GM19452 (cell line): ENCODE results near the gene SEPTIN6.
A peak's percentile ranks its signal among the peaks of the same experiment; 100 is the strongest.

ENCODE experiments used
- ATAC-seq: cut with Tn5 transposase; IDR thresholded peaks from one replicate; pipeline ENCODE4 v1.9.1; 2021; ENCODE audit not compliant: unreplicated experiment

SEPTIN6 gene

DNA sequence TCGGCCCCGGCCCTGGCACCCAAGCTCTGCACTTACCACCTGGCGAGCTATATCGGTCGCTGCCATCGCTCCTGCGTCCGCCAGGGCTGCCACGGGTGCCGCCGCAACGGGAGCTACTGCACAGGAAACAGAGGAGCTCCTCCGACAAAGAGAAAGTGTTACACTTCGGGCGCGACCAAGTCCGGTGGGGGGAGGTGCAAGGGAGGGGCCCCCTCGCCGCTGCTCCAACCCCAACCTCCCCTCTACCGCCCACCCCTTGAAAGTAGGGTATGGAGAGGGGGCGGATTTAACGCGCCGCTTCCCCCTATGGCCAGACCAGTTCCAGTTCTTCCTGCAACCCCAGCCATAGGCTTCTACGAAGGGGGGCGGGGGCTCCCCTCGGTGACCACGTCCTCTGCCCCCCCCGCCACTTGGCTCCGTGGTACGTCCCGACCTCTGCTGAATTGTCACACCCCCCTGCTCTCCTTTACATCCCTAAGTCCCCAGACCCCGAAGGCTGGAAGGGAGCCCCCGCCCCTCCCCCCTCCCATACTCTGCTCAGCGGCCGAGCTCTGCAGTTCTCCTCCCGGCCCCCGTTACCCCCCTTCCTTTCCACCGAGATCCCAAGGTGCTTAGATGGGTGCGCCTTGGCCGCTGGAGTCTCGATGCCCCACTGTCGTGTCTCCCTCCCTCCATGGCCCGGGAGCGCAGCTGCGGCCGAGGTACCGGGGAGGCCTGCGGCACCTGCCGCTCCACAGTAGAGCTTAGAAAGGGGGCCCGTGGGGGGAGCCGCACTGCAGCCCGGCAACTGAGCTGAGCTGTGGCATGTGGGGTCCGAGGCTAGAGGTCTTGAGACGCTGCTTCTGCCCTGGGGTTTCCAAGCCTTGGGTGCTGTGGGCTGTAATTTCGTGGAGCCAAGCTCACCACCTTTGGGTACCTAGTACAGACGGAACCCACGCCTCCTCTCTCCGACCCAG is at the start of gene SEPTIN6:
SEPTIN6 (minus strand) TSS at position 129 of the 956 bp plus-strand sequence; CDS start at position 66, 63 bp downstream.
- ATAC-seq: peak; percentile 67

DNA sequence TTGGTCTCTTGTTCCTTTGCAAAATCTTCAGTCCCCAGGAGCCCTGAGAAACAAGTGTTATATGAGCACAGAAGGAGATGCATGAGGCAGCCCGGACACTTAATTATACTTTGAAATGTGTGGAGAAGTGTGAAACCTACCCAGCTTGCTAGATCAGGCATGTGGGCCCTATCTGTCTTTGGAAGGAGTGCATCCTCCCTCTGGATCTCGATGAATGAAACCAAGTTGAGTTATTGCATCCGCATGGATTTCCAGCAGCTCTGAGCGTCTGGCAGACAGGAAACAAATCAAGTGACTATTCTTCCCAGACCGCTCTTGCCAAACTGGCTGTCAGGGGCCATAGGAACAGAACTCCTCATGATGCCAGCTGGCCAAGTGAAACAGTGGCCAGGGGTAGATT is 45.8 kb upstream of the SEPTIN6 start:
- ATAC-seq: no peak

DNA sequence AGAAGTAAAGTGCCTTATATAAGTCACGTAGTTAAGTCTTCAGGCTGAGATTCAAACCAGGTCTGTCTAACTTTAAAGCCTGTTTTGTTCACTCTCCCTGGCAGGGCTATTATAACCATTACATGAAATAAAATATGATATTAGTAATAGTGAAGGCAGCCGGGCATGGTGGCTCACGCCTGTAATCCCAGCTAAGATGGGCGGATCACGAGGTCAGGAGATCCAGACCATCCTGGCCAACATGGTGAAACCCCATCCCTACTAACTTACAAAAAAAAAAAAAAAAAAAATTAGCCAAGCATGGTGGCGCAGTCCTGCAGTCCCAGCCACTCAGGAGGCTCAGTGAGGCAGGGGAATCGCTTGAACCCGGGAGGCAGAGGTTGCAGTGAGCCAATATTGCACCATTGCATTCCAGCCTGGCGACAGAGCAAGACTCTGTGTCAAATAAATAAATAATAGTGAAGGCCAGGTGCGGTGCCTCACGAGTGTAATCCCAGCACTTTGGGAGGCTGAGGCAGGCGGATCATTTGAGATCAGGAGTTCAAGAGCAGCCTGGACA is 43.3 kb upstream of the SEPTIN6 start:
- no peak for ATAC-seq

DNA sequence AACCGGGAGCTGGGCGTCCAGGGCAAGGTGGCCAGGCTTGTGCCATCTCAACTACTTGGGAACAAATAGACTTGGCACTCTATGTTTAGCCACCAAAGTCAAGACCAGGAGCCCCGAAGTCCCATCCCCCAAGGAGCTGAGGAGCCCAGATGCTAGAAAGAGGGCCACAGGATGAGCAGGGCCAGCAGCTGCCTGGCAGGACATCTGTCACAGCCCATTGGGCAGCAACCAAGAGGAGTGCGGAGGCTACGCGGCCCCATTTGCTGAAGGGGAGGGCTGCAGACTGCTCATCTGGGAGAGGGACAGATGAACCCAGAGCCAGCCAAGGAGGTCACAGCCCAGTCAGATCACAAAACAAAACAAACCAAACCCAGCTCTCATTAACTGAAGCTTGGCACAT is 42.5 kb upstream of the SEPTIN6 start:
- ATAC-seq: no peak

DNA sequence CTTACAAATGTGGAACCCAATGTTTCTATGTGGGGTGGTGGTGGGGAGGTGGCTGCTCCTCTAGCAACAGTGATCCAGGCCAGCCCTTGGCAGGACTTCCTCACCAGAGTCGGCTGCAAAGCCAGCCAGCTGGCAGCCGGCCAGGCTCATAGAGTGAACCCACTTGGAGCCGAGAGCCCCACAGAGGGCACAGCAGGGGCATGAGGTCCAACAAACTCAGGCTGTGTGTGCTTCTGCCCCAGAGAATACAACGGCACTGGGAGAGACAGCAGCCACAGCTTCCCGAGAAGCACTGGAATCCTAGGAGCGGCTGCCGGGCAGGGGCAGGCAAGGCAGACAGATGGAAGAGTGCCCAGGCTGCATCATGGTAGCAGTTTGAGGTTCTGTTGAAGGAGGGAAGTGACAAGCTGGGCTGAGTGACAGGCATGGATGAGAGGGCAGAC is 42.0 kb upstream of the SEPTIN6 start:
- ATAC-seq: no peak

DNA sequence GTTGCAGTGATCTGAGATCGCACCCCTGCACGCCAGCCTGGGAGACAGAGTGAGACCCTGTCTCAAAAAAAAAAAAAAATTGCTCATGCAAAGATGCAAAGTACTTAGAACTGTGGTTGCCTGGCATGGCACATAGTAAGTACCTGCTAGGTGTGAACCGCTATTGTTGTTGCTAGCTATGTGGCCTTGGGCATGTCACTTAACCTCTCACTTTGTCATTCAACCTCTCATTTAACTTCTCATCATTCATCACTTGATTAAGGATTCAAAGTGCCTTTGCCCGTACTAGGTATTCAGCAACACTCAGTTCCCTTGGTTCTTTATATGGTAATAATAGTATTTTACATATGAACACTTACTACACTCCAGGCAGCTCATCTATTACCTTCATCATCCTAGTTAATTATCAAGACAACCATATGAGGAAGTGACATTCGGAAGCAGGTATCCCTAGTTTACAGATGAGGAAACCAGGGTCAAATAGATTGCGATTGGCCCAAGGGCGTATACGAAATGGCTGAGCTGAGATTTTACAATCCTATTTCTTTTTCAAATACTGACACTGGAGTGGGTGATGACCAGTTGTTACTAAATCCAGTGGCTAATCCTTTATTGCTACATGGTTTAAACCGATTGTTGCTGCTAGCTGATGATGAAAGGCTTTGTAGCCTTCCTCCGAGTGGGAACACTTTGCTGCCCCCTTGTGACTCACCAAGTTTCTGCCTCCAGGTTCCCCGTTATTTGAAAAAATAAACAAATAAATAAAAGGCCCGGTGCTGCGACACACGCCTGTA is 36.6 kb upstream of the SEPTIN6 start:
- no peak for ATAC-seq

DNA sequence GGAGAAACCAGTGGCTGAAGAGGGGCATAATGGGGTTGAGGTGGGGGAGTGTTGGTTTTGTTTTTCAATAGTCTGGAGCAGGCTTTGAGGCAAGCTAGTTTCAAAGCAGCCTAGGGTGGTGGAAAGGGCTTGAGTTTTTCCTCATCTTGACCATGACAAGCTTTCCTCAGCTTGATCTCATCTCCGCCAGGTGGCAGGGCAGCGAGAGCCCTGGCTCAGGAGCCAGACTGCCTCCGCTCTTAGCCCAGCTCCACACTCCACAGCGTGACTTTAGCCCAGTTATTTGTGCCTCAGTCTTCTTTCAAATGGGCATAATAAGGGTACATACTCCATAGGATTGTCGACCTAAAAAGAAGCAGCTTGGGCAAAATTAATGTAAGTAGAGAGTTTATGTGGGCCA is 35.5 kb upstream of the SEPTIN6 start:
- ATAC-seq: no peak

DNA sequence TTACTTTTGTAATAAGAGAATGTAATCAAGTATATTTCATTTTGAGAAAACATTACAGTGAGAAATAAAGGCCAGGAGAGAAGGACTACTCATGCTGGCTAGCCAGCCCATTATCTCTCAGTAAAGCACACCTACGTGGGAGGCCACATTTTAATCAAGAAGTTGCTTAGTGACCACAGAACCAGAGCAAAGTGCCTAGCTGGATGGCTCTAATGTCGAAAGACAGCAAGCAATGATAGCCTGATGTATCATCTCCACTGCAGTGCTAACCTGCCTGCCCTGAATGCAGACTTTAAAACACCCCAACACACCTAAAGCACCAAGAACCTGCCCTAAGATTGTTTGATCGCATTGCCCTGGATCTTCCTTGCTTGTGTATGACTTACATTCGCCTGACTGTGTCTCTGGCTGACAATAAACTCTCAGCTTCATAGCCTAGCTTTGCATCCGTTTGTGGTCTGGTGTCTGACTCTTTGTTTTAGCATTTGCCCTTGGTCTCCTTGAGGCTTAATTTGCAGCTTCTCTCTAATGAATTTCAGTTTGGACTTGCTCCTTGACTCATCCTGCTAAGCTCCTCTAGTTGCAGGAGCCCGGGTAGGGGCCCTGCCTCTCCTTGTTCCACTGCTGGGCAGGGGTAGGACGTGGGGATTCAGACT is 34.1 kb upstream of the SEPTIN6 start:
- ATAC-seq: no peak

DNA sequence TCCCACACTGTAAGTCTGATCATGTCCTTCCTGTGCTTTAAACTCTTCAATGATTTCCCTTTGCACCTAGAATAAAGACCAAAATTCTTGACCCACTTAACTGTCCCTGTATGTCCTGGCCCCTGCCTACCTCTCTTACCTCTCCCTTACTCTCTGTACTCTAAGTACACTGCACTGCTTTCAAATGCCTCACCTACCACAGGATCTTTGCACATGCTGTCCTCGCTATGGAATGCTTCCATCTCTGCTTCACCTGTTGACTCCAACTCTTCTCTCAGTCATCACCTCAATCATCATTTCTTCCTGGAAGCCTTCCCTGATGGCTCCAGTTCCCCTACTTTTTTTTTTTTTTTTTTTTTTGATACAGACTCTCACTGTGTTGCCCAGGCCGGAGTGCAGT is 29.0 kb upstream of the SEPTIN6 start:
- no peak for ATAC-seq

DNA sequence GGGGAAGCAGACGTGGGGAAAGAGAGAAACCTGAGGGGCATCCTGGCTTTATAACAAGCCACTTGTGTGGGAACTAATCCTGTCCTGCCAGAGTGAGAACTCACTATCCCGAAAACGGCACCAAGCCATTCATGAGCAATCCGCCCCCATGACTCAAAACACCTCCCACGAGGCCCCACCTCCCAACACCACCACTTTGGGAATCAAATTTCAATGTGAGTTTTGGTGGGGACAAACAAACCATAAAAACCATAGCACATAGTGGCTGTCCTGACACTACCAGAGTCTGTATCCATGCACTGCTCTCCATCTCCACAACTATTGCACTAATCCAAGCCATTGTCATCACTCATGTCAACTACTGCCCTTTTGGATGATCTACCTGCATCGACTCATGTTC is 28.5 kb upstream of the SEPTIN6 start:
- no peak for ATAC-seq

DNA sequence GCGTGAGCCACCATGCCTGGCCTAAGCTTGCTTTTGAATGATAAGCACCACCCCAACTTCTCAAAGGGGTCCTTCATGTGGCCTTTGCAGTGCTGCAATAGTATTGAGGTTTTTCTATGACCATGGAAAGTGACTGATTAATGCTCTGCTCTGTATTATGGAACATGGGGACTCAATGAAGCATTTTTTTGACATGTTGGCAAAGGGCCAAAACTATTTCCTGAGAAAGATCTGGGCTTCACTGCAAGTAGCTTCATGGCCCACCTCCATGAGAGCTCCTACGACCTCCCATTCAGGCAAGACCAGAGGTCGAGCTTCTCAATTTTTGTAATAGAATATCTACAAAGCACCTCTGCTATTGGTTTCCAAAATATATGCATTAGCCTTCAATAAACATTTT is 16.7 kb upstream of the SEPTIN6 start:
- no peak for ATAC-seq

DNA sequence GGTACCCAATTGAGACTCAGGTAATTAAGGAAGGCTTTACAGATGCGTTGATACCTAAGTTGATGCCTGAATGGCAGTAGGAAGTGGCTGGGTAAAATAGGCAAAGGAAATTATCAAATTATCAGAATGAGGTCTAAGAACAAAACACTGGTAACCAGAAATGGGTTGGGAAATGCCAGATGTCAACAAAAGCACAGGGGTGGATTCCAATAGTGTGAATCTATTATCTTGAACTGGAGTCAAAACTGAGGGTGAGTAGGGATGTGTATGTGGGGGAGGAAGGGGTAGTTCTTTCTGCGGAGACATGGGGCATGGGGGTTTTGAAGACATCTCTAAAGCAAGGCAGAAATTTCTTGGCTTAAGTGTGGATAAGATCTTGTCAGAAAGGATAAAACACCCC is 16.0 kb upstream of the SEPTIN6 start:
- no peak for ATAC-seq

DNA sequence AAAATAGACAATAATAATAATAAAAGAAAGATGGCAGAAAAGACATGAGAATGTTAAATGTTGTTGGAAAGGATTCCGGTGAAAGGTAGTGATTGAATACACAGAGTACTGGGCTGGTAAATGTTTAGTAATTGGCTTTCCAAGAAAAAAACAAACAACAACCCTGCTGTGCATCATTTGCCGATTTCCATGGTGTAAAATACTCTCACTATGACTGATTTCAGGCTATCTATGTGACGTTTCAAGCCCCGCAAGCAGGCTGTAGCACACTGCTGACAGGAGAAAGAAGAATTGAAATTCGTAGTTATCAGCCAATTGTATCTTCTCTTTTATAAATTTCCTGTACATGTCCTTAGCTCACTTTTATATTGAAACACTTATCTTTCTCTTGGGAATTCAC is 13.6 kb upstream of the SEPTIN6 start:
- ATAC-seq: no peak

DNA sequence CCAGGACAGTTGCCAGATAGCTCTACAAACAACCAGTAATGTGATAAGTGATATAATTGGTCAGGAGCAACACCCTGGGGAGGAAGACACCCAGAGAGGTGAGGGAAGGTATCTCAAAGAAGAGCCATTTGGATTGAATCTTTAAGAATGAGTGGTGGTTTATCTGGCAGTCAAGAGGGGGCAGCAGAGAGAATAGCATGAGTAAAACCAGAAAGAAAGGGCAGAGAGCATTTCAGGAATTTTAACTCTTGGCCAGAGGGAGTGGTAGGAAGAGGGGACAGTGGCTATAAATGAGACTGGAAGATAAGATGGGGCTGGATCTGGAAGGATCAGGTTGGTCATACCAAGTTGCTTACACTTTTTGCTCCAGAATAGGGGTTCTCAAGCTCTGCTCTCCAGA is 5.9 kb upstream of the SEPTIN6 start:
- no peak for ATAC-seq

DNA sequence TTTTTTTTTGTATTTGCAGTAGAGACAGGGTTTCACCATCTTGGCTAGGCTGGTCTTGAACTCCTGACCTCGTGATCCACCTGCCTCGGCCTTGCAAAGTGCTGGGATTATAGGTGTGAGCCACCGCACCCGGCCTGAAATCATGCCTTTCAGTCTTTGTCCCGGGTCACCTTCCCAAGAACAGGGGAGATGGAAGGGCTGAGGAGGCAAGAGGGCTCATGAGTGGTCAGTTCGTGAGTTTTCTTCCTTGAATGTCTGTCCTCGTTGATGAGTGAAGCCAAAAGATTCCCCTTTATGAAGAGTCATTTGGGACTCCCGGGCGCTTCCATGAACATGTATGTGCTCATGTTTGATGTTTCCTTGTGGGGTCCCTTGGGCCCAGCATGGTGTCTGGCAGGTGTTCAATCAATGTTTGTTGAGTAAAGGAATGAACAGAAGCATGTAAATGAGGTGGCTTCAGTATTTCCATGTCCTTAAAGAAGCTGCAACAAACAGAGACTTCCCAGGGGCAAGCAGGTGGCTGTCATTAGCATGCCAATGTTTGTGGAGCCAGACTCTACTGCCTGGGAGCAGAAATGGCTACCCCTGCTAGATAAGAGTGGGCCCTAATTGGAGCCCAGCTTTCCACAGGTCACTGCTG is 3.4 kb upstream of the SEPTIN6 start:
- ATAC-seq: no peak

DNA sequence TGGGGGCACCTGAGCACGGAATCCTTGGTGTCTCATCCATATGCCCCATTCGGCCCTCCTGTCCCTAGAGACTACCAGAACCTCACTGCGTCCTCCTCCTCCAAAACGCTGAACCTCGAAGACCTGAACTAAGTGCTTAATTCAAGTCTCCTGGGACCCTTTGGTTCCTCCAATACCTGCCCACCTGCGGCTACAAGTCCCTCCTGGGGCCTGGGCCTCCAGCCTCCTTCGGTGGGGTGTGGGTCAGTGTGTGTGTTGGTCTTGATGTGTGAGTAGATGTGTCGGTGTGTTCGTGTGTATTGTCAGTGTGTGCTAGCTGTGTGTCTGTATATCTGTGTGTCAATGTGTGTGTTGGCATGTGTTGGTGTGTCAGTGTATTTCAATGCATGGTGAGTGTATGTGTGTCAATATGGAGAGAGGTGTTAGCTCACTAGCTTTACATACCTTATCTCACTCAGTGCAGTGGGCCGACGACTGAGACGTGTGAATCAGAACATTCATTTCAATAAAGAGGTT is 2.6 kb upstream of the SEPTIN6 start:
- no peak for ATAC-seq

DNA sequence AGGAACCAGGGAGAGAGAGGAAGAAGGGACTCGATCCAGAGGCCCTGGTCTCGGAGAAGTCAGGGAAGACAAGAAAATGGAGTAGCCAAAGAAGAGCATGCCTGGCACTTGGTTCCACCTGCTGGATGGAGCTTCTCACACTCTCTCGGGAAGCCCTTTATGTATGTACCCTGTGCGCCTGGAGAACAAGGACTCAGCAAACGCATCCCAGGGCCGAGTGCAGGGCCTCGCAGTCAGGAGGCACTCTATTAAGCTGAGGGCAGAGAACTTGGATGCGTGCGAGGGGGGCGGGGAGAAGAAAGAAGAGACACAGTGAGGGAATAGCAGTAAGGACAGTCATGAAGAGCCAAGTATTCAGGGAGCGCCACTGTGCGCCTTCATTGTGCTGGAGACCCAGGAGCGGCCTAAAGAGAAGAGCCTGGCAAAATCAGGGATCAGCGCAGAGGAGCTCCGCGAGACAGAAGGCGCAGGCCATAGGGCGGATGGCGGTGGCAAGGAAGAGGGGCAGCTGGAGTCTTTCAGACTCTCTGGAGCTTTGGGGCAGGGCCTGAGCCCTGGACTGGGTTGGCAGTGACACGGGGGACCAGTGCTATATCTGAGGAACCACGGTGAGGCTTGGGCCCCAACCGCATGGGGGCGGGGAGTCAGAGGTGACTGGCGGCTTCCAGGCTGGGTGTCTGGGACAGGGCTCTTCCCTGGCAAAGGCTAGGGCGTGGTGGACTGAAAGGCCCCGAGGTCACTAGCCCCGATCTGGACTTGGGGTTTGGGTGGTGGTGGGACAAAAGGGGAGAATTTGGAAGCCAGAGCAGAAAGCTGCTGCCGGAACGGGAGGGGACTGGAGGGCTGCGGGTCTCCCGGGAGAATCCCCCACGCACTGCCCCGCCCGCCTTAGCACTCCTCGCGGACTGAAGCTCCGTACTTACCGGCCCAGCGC is 1.9 kb upstream of the SEPTIN6 start:
- ATAC-seq: no peak

DNA sequence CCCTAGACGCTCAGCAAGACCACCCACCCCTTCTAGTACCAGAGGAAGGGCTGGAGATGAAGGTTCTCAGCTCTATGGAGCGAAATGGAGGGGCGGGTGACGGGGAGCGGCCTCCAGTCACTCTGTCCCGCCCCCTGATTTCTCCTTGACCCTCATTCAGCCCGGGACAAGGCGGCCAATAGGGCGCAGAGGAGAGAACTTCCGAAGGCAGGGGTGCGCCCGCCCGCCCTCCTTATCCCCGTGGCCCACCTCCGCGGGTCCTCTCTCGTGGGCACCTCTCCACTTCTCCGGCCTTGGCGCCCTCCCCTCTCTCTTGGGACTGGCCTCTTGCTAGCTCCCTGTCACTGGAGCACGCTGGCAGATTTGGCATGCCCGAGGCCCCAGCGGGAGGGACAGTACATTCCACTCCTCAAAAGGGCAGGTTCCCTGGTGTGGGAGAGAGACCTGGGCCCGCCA is 1.1 kb upstream of the SEPTIN6 start:
- ATAC-seq: no peak
